HEK293 (cell line): ENCODE measurements around the gene BATF2.

ENCODE experiments used
- KLF1 ChIP-seq: fragments of 450-650 bp; formaldehyde crosslinking; IDR thresholded peaks from 2 replicates; pipeline ENCODE4 v1.5.1; 2016; ENCODE audit warnings: missing biosample characterization, missing genetic modification characterization
- PRDM10 ChIP-seq: fragments of 450-650 bp; formaldehyde crosslinking; IDR thresholded peaks from 2 replicates; pipeline ENCODE4 v1.5.1; 2016; ENCODE audit warnings: missing biosample characterization, missing genetic modification characterization
- ZFP3 ChIP-seq: fragments of 450-650 bp; formaldehyde crosslinking; IDR thresholded peaks from 2 replicates; pipeline ENCODE4 v1.5.1; 2016; ENCODE audit warnings: low read depth, missing biosample characterization, missing genetic modification characterization

- TF ChIP-seq ZFP3 (tag by site-specific recombination) (no peak), PRDM10 (tag by site-specific recombination) (peak; percentile 95), KLF1 (no peak; the same call in 1 of the 2 replicates)
These were observed 17.3 kb upstream of the BATF2 start, which contains the start of gene ARL2 for GRCh38 chr11:65013888-65014725.
